IPS DF 19.7 (cell line): ENCODE measurements around the gene ITPRIP.

ENCODE experiments used
- DNase-seq: peaks from one replicate; pipeline ENCODE4 v3.0.0-alpha.2; 2013; ENCODE audit warnings: low read depth, low spot score

The ITPRIP gene

GRCh38 chr10:104342941-104343411 is 4.7 kb upstream of the ITPRIP start:
- DNase-seq, result no peak

- no peak for DNase-seq
Observed at GRCh38 chr10:104340641-104341040, 2.4 kb upstream of the ITPRIP start.

- DNase-seq, result no peak
Observed at GRCh38 chr10:104340111-104340526, 1.9 kb upstream of the ITPRIP start.

- DNase-seq, result no peak
Observed at GRCh38 chr10:104339469-104340110, 1.3 kb upstream of the ITPRIP start.

- no peak for DNase-seq
Observed at GRCh38 chr10:104337521-104337984, 712 bp downstream of the ITPRIP start.

- no peak for DNase-seq
Observed at GRCh38 chr10:104336821-104337467, 1.3 kb downstream of the ITPRIP start.

- no peak for DNase-seq
Observed at GRCh38 chr10:104334965-104335650, 3.2 kb downstream of the ITPRIP start.

- no peak for DNase-seq
Observed at GRCh38 chr10:104334561-104334960, 3.7 kb downstream of the ITPRIP start.

- no peak for DNase-seq
Observed at GRCh38 chr10:104333728-104334373, 4.4 kb downstream of the ITPRIP start.

GRCh38 chr10:104333032-104333727 is 5.1 kb downstream of the ITPRIP start:
- DNase-seq, result no peak

- DNase-seq, result no peak
Observed at GRCh38 chr10:104332243-104333031, 5.8 kb downstream of the ITPRIP start.

GRCh38 chr10:104331208-104331838 is 6.9 kb downstream of the ITPRIP start:
- DNase-seq, result no peak

- DNase-seq, result no peak
Observed at GRCh38 chr10:104330168-104331110, 7.8 kb downstream of the ITPRIP start.

GRCh38 chr10:104329735-104330134 is 8.5 kb downstream of the ITPRIP start:
- DNase-seq, result no peak

GRCh38 chr10:104328896-104329710 is 9.2 kb downstream of the ITPRIP start:
- no peak for DNase-seq

- no peak for DNase-seq
Observed at GRCh38 chr10:104328646-104328895, 9.7 kb downstream of the ITPRIP start.

- no peak for DNase-seq
Observed at GRCh38 chr10:104327745-104328645, 10.3 kb downstream of the ITPRIP start.
